Astrocyte (in vitro differentiated cells and primary cell): ENCODE data around the gene SPARC.

ENCODE experiments used
- EZH2 ChIP-seq: IDR thresholded peaks from 2 replicates; pipeline ENCODE4 v1.6.1; 2012; ENCODE audit warnings: mild to moderate bottlenecking, low read length, inconsistent platforms; ENCODE audit not compliant: insufficient read depth
- TF ChIP-seq, protein P1 (sequence below): IDR thresholded peaks from 2 replicates; pipeline ENCODE4 v1.5.1; 2011; ENCODE audit warnings: low read depth, mild to moderate bottlenecking, inconsistent platforms, low read length, moderate library complexity; ENCODE audit not compliant: insufficient read depth

GRCh38 chr5:151627650-151628049 lies 59.1 kb downstream of the SPARC start:
- TF ChIP-seq, protein P1, sequence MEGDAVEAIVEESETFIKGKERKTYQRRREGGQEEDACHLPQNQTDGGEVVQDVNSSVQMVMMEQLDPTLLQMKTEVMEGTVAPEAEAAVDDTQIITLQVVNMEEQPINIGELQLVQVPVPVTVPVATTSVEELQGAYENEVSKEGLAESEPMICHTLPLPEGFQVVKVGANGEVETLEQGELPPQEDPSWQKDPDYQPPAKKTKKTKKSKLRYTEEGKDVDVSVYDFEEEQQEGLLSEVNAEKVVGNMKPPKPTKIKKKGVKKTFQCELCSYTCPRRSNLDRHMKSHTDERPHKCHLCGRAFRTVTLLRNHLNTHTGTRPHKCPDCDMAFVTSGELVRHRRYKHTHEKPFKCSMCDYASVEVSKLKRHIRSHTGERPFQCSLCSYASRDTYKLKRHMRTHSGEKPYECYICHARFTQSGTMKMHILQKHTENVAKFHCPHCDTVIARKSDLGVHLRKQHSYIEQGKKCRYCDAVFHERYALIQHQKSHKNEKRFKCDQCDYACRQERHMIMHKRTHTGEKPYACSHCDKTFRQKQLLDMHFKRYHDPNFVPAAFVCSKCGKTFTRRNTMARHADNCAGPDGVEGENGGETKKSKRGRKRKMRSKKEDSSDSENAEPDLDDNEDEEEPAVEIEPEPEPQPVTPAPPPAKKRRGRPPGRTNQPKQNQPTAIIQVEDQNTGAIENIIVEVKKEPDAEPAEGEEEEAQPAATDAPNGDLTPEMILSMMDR, result no peak
- no peak for TF ChIP-seq EZH2
